MG63 (cell line): ENCODE measurements around the gene HSF4. TPM values are rescaled to one million over a fixed set of nuclear protein-coding genes. Genes with fewer than 3 reads are reported as not detected.

Source experiments
- DNase-seq: peaks from one replicate; pipeline ENCODE4 v3.0.0-alpha.2; 2020
- H3K27me3 ChIP-seq: fragments of 250-450 bp; sonication (Bioruptor Pico); 2 replicates; pipeline ENCODE4 v1.5.1; 2020; ENCODE audit warnings: mild to moderate bottlenecking, moderate library complexity
- H3K36me3 ChIP-seq: fragments of 250-450 bp; sonication (Bioruptor Pico); 2 replicates; pipeline ENCODE4 v1.5.1; 2020; ENCODE audit warnings: mild to moderate bottlenecking, moderate library complexity
- H3K4me3 ChIP-seq: fragments of 250-450 bp; sonication (Bioruptor Pico); 2 replicates; pipeline ENCODE4 v1.5.1; 2020; ENCODE audit warnings: mild to moderate bottlenecking, moderate library complexity
- H3K9me3 ChIP-seq: fragments of 250-450 bp; sonication (Bioruptor Pico); 2 replicates; pipeline ENCODE4 v1.5.1; 2020; ENCODE audit warnings: mild to moderate bottlenecking, moderate library complexity
- total RNA-seq: library from RNA; depleted of rRNA; stranded (reverse); fragments of >200 nt; shearing (Covaris generic); gene quantifications from 2 replicates; pipeline ENCODE4 v1.2.3, GENCODE V29; 2014; ENCODE audit warnings: low replicate concordance

Gene HSF4
- total RNA-seq, 1 experiment from 2014 or later: not detected

GRCh38 chr16:67202426-67202825 lies 37.9 kb downstream of the HSF4 start:
- Histone ChIP-seq H3K27me3 (no peaks in the 10 kb centered on the region), H3K9me3 (no peaks in the 10 kb centered on the region), H3K36me3 (peaks cover under 1% of the 10 kb centered on the region), H3K4me3 (no peak overlapping the region)
- DNase-seq: no peak

GRCh38 chr16:67202956-67203493 lies 38.5 kb downstream of the HSF4 start:
- no peak overlapping the region for H3K4me3 ChIP-seq
- H3K27me3 ChIP-seq: no peaks in the 10 kb centered on the region
- H3K9me3 ChIP-seq: no peaks in the 10 kb centered on the region
- DNase-seq: no peak
- H3K36me3 ChIP-seq: no peaks in the 10 kb centered on the region; the same call in none of the 2 replicates

- DNase-seq: no peak
- H3K27me3 ChIP-seq: no peaks in the 10 kb centered on the region
Measured at GRCh38 chr16:67204076-67204475, 39.5 kb downstream of the HSF4 start.

GRCh38 chr16:67206129-67206837 lies 41.7 kb downstream of the HSF4 start:
- Histone ChIP-seq H3K36me3 (no peaks in the 10 kb centered on the region; the same call in 1 of the 2 replicates), H3K9me3 (no peaks in the 10 kb centered on the region), H3K4me3 (no peak overlapping the region), H3K27me3 (no peaks in the 10 kb centered on the region)
- DNase-seq: no peak

More at GRCh38 chr16:67204076-67204475, 39.5 kb downstream of the HSF4 start:
- no peaks in the 10 kb centered on the region; the same call in none of the 2 replicates for H3K36me3 ChIP-seq
- H3K4me3 ChIP-seq: no peak overlapping the region
- H3K9me3 ChIP-seq: no peaks in the 10 kb centered on the region

GRCh38 chr16:67206838-67207248 lies 42.3 kb downstream of the HSF4 start:
- Histone ChIP-seq H3K9me3 (no peaks in the 10 kb centered on the region), H3K27me3 (no peaks in the 10 kb centered on the region), H3K4me3 (no peak overlapping the region), H3K36me3 (no peaks in the 10 kb centered on the region)
- no peak for DNase-seq

GRCh38 chr16:67207249-67208091 lies 42.9 kb downstream of the HSF4 start:
- DNase-seq: peak; percentile 41
- no peaks in the 10 kb centered on the region for H3K9me3 ChIP-seq
- no peaks in the 10 kb centered on the region for H3K27me3 ChIP-seq
- H3K4me3 ChIP-seq: no peak overlapping the region
- no peaks in the 10 kb centered on the region for H3K36me3 ChIP-seq

GRCh38 chr16:67208154-67208896 lies 43.8 kb downstream of the HSF4 start:
- H3K27me3 ChIP-seq: no peaks in the 10 kb centered on the region
- DNase-seq: no peak

GRCh38 chr16:67209565-67209964 lies 45.0 kb downstream of the HSF4 start:
- DNase-seq: no peak
- no peaks in the 10 kb centered on the region for H3K9me3 ChIP-seq
- no peaks in the 10 kb centered on the region for H3K27me3 ChIP-seq
- no peaks in the 10 kb centered on the region for H3K36me3 ChIP-seq
- H3K4me3 ChIP-seq: no peak overlapping the region

More at GRCh38 chr16:67208154-67208896, 43.8 kb downstream of the HSF4 start:
- no peak overlapping the region for H3K4me3 ChIP-seq
- H3K9me3 ChIP-seq: no peaks in the 10 kb centered on the region
- no peaks in the 10 kb centered on the region for H3K36me3 ChIP-seq

GRCh38 chr16:67210069-67210937 lies 45.8 kb downstream of the HSF4 start:
- Histone ChIP-seq H3K27me3 (no peaks in the 10 kb centered on the region), H3K36me3 (no peaks in the 10 kb centered on the region), H3K4me3 (no peak overlapping the region), H3K9me3 (no peaks in the 10 kb centered on the region)
- DNase-seq: no peak

GRCh38 chr16:67211674-67212073 lies 47.1 kb downstream of the HSF4 start:
- Histone ChIP-seq H3K27me3 (no peaks in the 10 kb centered on the region), H3K4me3 (no peak overlapping the region), H3K36me3 (no peaks in the 10 kb centered on the region), H3K9me3 (no peaks in the 10 kb centered on the region)
- DNase-seq: no peak

- no peaks in the 10 kb centered on the region for H3K27me3 ChIP-seq
- no peak overlapping the region for H3K4me3 ChIP-seq
- no peaks in the 10 kb centered on the region for H3K9me3 ChIP-seq
- no peaks in the 10 kb centered on the region for H3K36me3 ChIP-seq
- no peak for DNase-seq
Measured at GRCh38 chr16:67212766-67213165, 48.2 kb downstream of the HSF4 start.

GRCh38 chr16:67213197-67214019 lies 48.9 kb downstream of the HSF4 start:
- DNase-seq: no peak
- H3K27me3 ChIP-seq: no peaks in the 10 kb centered on the region
- H3K4me3 ChIP-seq: no peak overlapping the region
- H3K36me3 ChIP-seq: no peaks in the 10 kb centered on the region
- H3K9me3 ChIP-seq: no peaks in the 10 kb centered on the region

- H3K27me3 ChIP-seq: no peaks in the 10 kb centered on the region
- H3K36me3 ChIP-seq: no peaks in the 10 kb centered on the region
- no peak for DNase-seq
- no peaks in the 10 kb centered on the region for H3K9me3 ChIP-seq
- no peak overlapping the region for H3K4me3 ChIP-seq
Measured at GRCh38 chr16:67215706-67216105, 51.2 kb downstream of the HSF4 start.

- no peaks in the 10 kb centered on the region for H3K9me3 ChIP-seq
- no peak overlapping the region for H3K4me3 ChIP-seq
- H3K36me3 ChIP-seq: no peaks in the 10 kb centered on the region
- H3K27me3 ChIP-seq: no peaks in the 10 kb centered on the region
- no peak for DNase-seq
Measured at GRCh38 chr16:67216612-67217490, 52.3 kb downstream of the HSF4 start.
